GM10847 (cell line): ENCODE measurements around the gene INTS11.
A peak's percentile ranks its signal among the peaks of the same experiment; 100 is the strongest.

Experiments
- POLR2A ChIP-seq: IDR thresholded peaks from 2 replicates; pipeline ENCODE4 v1.6.1; 2011; ENCODE audit not compliant: insufficient read length; ENCODE audit errors: extremely low read depth

Gene INTS11

DNA sequence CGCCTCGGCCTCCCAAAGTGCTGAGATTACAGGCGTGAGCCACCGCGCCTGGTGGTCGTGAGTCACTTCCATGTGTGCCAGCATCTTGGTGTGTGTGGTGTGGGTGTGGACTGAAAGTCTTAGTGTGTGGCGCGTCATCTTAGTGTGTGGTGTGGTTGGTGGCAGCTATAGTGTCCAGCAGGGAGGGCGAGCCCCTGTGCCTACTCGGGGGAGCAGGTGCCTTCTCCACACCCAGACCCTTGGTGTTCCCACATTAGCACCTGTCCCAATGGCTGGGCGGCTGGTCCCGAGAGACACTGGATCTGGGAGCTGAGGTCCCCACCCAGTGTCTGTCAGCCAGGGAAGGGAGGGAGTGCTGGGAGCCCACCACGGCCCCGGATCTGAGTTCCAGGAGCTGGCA lies 41.5 kb downstream of the INTS11 start:
- no peak for TF ChIP-seq POLR2A

- TF ChIP-seq POLR2A: no peak
These were observed 42.7 kb downstream of the INTS11 start for GRCh38 chr1:1281533-1282321.

- TF ChIP-seq POLR2A: no peak
These were observed 43.5 kb downstream of the INTS11 start for GRCh38 chr1:1280782-1281481.

GRCh38 chr1:1279028-1279427 lies 45.4 kb downstream of the INTS11 start:
- no peak for TF ChIP-seq POLR2A

- TF ChIP-seq POLR2A: no peak
These were observed 45.8 kb downstream of the INTS11 start for GRCh38 chr1:1278620-1279019.

GRCh38 chr1:1275836-1276235 lies 48.6 kb downstream of the INTS11 start:
- TF ChIP-seq POLR2A: no peak

DNA sequence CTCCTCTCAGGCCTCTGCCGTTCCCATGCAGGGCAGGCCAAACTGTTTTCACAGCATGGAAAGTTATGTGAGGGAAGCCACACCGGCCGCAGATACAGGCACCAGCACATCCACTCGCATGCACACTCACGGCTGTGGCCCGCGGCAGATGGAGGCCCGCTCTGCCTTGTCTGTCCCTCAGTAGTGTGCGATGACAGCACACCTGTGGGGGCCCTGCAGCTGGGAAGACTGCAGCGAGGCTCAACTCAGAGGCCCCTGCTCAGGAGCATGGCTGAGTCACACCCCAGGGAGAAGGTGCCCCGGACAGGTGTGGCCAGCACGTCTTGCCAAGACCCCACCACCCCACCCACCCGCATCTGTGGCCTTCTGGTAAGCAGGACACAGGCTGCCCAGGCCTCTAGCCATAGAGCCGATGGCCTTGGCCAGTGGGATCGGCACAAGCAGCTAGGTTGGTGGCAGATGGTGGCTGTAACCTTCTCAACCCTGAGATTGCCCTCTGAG lies 49.5 kb downstream of the INTS11 start:
- no peak for TF ChIP-seq POLR2A

DNA sequence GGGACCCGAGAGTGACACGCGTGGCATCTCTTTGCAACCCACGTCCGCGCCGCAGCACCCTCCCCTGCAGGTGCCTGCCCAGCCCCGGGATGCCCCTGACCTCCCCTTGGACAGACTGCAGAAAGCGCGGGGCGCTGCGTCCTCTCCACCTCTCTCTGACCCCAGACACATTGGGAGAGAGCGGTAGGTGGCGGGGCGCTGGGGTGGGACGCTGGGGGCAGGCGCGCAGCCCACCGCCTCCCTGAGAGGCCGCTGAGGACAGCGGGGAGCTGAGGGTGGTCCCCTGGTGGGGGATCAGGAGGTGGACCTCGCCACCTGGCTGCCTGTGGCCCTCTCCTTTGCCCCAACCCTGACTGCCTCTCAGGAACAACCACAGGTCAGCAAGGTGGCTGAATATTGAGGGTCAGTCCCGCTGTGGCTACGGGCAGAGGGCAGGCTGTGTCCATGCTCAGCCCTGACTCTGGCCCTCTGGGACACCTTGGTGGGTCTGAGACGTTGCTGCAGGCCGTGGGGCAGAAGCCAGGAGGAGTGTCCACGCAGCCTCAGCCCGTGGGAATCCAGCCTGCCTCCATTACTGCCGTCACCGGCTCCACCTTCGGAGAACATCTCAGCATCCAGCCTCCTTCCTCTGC lies 50.0 kb downstream of the INTS11 start:
- TF ChIP-seq POLR2A: no peak

DNA sequence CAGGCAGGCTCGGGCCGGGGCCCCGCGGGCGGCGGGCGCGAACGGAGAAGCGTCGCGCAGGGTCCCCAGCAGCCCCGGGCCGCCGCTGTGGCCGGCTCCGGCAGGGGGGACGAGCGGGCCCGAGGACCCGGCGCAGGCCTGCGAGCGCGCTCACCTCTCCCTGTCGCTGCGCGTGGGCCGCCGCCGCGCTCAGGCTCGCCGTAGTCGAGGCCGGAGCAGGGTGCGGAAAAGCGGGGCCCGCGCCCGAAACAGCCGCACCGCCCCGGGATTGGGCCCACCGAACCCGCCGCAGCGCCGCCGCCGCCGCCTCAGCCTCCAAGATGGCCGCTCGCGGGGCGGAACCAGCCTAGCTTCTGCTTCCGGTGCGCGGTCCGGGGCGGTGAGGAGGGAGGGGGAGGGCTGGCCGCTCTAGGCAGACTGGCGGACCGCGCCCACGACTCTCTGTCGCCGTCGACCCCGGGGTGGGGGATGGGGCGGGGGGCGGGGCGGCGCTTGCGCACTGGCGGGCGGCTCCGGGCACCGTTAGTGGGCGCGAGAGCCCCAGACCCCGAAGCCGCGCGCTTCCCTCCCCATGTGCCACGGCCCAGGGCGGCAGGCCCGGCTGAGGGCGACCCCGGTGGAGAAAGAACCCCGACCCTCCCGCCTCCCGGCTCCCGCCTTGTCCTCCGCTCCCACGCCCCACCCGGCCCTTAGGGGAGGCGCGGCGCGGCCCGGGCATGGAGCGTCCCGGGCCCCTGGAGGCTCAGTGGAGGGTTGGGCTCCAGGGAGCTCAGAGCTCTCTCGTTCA lies 50.8 kb downstream of the INTS11 start, which contains the start of gene UBE2J2:
TSS of gene UBE2J2 (minus strand) at position 343 of the 787 bp plus-strand sequence. CDS start 5,862 bp downstream, outside the sequence.
- peak; percentile 81 for TF ChIP-seq POLR2A

DNA sequence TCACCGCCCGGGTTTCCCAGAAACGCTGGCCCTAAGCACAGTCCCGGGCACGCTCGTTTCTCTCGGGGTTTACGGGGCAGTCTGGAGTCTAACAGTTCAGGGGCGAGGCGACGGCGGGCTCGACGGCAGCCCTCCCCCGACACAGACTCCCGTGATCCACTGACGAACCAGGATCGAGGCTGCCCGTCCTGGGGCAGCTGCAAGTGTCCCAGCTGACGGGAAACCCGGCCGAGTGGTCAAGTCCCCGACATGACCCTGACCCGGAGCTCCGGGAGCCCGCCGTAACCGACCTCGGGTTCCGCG lies 51.3 kb downstream of the INTS11 start:
- no peak for TF ChIP-seq POLR2A

DNA sequence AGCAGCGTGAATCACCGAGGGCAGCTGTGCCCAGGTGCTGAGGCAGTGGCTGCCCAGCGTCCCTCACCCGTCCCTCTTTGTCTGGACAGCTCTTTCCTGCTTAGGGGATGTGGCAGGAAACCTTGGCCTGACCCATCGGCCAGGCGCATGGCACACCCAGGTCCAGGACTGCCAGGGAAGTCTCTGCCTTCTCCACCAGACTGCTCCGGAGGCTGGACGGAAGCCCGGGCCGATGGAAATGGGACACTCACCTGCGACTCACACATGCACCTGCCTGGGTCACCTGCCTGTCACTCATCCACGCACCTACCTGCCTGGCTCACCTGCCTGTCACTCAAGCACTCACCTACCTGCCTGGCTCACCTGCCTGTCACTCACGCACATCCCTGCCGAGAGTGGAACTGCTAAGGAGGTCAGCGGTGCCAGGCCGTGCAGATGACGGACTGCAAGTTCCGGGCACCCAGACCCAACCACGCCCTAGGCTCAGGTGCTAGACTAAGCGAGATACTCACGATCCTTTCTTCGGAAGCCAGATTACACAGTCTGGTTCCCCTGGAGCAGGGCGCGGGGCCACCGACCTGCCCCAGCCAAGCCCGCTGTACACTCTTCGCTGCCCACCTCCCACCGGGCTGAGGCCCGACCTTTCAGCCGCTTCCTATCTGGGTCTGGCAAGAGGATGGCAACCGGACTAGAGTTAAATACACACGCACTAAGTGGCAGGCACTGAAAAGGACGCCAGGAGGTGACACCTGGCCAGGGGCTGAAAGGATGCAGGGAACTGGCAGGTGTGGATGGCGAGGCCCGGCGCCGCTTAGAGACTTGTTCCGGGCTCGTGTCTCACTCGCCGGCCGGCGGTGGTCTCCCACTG lies 51.9 kb downstream of the INTS11 start:
- no peak for TF ChIP-seq POLR2A

DNA sequence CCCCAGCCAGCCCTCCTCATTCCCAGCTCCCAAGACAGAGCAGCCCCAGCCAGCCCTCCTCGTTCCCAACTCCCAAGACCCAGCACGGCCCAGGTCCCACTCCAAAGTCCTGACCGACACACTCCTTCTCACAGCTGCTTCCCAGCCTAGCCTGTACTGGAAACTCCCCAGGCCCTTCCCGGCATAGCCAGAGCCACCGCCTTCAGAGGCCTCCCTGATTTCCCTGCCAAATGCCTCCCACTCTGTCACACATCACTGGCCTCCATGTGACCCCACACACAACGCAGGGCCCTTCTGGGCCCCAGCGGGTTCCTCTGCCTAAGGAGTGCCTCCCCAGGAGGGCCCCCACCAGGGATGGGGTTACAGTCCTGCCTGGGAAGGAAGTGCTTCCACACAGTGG lies 53.6 kb downstream of the INTS11 start:
- TF ChIP-seq POLR2A: no peak

- no peak for TF ChIP-seq POLR2A
These were observed 56.2 kb downstream of the INTS11 start for GRCh38 chr1:1268284-1268682.

GRCh38 chr1:1267488-1268283 lies 56.8 kb downstream of the INTS11 start:
- no peak for TF ChIP-seq POLR2A

DNA sequence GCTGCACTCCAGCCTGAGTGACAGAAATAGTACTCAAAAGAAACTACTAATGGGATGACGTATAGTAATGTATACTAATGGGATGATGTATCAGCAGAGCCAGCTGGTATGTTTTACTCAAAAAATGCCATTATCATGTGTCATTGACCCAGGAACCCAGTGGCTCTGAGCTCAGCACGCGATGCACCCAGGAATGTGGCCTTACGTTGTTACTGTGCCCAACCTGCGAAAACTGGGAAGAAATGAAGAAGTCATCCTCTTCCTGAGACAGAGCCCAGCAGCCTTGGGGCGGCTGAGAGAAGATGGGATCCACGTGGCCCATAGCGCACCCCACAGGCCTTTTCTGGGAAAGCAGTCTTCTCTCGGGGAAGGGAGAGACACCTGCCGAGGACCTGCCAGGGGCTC lies 59.6 kb downstream of the INTS11 start:
- TF ChIP-seq POLR2A: no peak
